NCI-H226 (cell line): ENCODE data around the gene FAM151A.

Experiments
- DNase-seq: peaks from one replicate; pipeline ENCODE4 v3.0.0-alpha.2; 2015

Gene FAM151A

DNA sequence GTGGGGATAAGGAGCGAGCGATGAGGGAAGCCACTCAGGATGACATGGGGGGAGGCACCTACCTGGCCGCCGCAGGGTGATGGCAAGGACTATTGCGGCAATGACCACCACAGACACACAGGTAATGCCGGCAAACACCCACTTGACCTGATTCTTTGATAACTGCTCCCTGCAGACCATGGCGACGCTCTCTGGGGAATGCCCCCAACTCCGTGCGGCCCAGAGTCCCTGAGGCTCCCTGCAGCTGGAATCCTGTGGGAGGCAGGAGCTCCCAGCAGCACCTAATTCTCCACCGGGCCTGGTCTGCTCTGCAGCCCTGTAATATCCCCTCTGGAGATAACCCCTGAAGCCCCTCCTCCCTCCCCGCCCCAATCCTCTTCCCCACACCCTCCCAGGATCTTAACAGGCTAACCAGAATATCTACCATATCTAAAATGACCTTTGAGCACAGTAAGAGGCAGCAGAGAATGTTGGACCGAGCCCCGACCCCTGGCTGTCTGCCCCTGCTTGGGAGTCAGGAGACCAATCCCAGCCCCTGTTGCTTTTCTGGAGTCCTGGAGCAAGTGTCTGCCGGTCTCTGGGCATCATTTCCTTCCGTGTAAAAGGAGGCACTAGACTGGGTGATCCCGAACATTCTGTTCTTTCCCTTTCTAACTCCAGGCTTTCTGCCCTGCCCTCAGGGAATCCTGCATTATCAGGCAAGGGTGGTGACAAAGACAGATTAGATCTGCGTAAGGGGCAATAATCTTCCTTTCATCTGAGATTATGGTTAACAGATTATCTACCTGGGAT lies at the start of gene FAM151A:
Gene FAM151A, minus strand, starts transcription at position 310 of the 792 bp plus-strand sequence. Its CDS starts 130 bp downstream, at position 180.
- DNase-seq: no peak

DNA sequence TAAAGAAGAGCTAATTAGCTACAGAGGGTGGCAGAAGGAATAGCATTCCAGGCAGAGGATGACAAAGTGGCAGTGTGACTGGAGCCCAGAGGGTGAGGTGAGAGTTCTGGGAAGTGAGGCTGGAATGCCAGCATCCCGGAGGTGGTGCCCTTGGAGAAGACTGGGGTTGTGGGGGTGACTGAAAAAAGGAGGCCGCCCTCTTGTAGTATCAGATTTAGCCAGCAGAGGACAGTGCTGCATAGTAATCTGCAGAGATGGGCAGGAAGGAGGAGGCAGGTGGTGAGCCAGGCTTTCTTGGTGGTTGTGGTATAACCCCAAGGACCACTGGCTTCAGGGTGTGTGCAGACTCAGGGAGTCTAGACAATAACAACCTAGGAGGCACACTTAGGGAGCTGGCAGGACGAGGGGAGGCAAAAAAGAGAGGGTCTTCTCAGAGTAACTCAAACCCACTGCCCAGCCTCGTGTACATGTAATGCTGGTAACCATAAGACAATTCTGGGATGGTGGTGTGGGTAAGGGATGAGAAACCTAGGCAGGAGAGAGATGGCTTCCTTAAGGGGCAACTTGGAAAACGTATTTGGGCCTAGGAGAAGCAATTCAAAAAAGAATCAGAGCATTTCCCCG lies 48.8 kb upstream of the FAM151A start:
- peak; percentile 19 for DNase-seq

DNA sequence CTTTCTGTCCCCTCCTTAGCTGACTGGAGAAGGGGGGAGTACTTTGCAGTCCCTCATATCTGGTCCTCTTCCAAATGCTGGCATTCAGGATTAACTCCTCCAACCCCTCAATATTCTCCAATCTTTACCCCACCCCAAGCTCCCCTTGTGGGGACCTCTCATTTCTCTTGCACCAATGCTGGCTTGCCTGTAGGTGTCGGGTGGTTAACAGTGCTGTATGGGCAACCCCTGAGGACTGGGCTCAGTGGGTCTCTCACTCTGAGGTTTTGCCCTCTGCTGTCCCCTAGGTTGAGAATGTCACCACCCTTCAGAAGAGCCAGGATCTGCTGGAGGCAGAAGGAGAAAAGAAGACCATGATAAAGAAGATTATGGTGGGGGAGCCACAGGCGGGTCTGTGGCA lies 45.2 kb upstream of the FAM151A start:
- DNase-seq: no peak

DNA sequence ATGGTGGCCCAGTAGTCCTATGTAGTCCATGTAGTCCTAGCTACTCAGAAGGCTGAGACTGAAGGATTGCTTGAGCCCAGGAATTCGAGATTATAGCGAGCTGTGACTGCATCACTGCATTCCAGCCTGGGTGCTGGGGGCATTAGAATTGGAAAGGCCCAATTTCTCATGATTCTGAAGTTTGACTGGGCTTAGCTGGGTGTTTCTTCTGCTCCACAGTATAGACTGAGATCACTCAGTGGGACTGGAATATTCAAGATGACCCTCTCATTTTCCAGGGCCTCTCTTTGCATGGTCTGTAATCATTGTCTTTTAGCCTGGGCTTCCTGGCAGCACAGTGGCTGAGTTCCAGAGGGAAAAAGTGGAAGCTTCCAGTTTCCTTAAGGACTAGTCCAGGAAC lies 44.5 kb upstream of the FAM151A start:
- DNase-seq: no peak

DNA sequence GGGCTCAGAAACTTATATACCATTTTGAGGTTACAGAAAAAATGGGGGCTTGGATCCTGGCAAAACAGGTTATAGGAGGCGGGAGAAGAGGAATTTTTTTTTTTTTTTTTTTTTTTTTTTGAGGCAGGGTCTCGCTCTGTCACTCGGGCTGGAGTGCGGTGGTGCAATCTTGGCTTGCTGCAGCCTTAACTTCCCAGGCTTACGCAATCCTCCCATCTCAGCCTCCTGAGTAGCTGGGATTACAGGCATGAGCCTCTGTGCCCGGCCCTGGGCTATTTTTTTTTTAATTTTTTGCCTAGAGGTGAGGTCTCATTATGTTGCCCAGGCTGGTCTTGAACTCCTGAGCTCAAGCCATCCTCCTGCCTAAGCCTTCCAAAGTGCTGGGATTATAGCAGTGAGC lies 43.0 kb upstream of the FAM151A start:
- no peak for DNase-seq

DNA sequence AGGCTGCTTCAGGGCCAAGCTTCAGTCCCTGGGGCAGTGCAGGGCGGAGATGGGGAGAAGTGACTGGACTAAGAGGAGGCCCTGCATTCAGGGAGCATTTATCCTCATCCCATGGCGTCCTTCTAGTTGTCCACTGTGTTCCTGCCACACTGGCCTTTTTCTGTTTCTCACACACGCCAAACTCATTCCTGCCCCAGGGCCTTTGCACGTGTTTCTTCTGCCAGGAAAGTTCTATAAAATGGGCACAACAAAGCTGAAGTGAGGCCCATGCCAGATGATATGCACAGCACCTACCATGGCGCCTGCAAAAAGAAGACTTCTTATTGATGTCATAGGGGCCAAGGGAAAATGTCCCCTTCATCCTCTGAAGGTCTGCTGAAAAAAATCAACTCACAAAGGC lies 42.5 kb upstream of the FAM151A start:
- no peak for DNase-seq

DNA sequence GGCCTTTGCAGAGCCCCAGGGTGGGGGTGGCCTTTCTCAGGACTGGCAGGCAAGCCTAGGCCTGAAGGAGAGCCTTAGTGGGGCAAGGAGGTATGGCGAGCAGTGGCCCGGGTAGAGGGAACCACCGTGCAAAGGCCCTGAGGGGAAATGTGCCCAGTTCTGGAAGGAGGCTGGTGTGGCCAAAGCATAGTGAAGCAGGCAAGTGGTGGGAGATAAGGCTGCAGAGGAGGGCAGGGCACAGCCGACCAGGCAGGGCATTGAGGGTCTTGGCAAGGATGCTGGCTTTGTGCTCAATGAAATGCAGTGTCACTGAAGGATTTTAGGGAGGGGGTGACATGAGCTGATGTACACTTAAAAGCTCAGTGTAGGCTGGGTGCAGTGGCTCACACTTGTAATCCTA lies 41.0 kb upstream of the FAM151A start:
- DNase-seq: no peak

DNA sequence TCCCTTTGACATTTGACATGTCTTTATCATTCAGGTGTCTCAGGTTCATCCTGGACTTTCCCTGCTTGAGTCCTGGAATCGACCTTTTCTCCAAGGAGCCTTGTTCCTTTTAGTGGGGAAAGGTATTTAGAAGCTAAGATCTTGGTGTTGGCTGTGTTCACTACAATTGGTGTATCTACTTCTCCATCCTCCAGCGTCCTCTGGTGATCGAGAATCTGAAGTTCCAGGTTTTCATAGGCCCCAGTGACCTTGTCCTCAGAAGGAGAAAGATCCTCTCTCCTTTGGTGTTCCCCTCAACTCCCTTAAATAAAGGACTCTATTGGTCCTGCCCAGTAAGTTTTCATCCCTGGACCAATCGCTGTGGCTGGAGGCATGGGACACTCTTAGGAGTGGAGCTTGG lies 40.4 kb upstream of the FAM151A start:
- DNase-seq: no peak

DNA sequence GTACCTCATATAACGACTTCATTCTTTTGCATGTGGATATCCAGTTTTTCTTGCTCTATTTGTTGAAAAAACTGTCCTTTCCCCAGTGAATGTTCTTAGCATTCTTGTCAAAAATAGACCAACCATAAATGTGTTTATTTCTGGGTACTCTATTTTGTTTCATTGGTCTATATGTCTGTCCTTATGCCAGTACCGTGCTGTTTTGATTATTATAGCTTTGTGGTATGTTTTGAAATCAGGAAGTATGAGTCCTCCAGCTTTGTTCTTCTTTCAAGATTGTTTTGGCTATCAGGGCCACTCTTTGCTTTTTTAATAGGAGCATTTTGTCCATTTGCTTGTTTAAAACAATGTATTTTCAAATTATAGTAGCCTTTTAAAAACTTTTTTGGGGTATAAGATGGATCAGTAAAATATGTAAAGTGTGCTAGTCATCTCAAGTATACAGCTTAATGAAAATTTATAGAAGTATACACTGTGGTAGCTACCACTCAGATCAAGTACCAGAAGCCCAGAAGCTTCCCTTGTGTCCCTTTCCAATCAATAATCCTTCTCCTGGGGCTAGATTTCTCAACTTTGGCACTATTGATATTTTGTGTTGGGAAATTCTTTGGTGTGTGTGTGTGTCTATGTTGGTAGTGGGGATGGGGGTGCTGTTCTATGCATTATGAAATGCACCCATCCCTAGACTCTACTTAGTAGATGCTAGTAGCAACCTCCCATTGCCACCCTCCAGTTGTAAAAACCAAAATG lies 35.0 kb upstream of the FAM151A start:
- no peak for DNase-seq

DNA sequence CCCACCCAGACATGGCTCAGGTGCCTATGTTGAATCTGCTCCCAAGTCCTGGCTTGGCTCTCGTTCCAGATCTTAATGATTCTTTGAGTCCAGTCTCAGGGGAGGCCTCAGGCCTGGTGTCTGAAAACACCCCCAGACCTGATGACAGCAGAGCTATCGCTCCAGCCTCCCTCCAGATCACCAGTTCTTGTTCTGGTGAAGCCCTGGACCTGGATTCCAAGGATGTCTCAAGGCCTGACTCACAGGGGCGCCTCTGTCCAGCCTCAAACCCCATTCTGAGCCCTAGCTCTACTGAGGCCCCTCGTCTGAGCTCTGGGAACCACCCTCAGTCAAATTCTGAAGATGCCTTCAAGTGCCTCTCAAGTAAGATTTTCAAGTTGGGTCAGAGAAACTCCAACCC lies 29.7 kb upstream of the FAM151A start:
- no peak for DNase-seq

DNA sequence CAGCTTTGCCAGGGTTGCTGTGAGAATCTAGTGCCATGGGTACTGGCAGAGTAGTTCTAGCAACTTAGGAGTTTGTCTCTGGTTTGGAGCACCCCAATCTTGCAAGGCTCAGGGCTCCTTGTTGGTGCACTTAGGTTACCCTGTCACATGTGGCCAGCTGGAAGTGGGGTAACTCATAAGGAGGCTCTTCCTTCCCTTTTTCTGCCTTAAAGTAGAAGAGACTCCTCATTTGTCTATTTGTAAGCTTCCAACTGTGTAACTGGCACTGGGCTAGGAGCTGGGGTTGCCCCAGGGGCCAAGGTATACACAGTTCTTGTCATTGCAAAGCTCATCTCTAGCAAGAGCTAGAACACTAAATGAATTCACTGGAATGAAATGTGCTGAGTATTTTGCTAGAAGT lies 28.8 kb upstream of the FAM151A start:
- no peak for DNase-seq

DNA sequence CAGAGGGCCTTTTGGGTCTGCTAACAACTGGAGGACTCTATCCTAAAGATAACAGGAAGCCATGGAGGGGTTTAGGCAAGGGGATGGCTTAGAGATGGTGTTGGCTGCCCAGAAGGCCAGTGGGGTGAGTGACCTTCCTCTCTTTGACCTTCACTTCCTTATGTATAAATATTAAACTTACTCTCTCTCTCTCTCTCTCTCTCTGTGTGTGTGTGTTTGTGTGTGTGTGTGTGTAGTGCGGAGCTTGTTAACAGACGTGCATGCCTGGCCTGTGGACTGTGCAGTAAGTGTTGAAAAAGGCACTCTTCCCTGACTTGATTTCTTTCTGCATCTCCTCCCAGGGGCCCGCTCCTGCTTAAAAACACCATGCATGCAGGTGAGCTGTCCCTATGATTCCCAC lies 28.3 kb upstream of the FAM151A start:
- no peak for DNase-seq

DNA sequence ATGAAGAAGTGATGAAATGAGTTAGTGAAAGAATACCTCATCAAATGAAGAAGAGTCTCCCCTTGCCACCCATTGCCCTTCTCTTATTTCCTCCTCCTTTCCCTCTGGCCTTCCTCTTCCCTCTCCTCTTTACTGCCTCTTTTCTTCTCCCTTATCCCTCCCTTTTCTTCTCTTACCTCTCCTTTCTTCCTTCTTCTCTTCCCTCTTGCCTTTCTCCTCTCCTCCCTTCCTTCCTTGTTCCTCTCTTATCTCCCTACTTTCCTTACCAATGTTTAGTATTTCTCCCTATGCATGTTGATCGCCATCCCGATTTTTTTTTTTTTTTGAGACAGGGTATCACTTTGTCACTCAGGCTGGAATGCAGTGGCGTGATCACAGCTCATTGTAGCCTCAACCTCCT lies 27.1 kb upstream of the FAM151A start:
- no peak for DNase-seq

DNA sequence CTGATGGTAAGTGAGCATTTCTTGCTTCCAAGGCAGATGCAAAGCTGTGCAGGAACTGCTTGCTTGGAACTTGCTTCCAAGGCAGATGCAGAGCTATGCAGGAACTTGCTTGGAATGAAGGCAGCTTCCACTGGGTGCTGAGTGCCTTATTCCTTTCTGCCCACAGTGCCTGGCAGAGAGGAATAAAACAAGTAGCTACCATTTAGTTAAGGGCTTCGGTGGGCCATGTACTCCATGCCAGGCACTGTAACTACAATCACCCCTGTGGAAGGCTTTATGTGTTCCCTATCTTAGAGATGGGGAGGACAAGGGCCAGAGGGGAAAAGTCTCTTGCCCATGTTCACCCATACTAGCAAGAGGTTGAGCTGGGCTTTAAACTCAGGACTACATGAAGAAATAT lies 26.6 kb upstream of the FAM151A start:
- no peak for DNase-seq

DNA sequence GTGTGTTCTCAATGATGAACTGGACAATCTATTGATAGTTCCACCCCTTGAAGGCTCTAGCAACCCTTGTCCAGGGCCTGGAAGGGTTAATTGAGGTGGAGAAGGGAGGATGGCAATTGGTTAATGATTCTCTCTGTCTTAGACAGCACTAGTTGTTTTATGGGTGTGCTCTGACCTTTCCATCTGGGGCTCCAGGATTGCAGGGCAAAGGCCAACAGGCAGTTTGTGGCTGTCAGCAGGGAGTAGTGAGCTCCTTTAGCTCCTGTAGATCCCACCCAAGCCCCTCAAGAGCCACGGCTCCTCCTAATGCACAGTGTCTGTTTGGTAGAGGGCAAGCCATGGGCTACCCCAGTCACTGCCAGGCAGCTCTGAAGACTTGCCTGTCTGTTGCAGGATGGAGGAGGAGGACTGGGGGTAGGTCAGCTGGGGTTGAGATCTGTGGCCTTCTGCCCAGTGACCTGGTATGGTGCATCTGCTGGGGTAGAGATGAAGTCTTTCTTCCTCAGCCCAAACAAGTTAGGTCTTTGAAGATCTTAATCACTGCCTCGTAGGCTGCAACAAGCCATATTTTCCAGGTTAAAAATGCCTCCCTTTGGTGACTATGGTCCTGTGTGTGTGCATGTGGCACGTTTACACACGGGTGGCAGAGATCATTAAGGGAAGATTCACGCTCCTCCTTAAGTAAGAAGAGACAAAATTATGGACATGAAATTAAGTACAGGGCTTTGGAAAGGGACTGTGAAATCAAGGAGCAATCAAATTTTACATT lies 26.0 kb upstream of the FAM151A start:
- DNase-seq: no peak

DNA sequence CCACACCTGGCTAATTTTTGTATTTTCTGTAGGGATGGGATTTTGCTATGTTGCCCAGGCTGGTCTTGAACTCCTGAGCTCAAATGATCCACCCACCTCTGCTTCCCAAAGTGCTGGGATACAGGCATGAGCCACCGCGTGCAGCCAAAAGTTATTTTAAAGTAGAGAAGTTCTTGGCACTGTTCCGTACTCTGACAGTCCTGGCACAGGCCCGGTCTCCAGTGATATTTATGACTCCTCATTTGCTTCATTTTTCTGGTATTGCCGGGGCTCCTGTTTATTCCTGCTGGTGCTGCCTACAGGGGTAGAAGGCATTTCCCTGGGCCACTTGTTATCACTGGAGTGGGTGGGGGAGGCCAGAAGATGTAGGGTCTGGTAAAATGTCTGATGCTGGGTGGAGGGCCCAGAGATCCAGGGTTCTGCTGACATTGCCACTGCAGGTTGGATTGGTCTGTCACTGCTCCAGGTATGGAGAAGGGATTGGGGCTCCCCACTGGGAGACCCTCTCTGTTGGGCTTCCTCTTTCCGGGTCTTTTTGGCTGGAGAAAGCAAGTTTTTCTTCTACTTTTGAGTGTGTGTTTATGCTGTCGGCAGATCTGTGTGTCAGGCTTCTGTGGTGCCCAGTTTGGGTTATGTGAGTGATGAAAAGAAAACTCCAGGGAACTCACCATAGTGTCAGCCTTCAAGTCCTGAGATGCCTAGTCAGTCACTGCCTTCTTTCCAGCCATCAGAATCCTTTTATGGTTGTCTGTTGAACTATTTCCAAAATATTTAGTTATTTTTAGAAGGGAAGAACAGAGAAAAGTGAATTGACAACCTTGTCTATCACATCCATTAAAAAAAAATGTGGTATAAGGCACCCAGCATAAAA lies 22.7 kb upstream of the FAM151A start:
- DNase-seq: no peak

DNA sequence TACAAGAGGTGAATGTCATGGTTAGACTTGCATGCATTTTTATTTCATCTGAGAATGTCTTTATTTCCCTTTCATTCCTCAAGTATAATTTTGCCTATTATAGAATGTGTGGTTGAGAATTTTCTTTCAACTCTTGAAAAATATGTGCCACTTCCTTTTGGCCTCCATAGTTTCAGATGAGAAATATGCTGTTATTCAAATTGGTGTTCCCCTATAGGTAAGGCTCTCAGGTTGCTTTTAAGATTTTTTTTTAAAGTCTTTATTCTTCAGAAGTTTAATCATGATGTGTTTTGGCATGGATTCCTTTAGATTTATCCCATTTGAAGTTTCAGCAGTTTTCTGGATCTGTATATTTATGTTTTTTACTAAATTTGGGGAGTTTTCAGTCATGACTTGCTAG lies 20.4 kb upstream of the FAM151A start:
- DNase-seq: no peak

DNA sequence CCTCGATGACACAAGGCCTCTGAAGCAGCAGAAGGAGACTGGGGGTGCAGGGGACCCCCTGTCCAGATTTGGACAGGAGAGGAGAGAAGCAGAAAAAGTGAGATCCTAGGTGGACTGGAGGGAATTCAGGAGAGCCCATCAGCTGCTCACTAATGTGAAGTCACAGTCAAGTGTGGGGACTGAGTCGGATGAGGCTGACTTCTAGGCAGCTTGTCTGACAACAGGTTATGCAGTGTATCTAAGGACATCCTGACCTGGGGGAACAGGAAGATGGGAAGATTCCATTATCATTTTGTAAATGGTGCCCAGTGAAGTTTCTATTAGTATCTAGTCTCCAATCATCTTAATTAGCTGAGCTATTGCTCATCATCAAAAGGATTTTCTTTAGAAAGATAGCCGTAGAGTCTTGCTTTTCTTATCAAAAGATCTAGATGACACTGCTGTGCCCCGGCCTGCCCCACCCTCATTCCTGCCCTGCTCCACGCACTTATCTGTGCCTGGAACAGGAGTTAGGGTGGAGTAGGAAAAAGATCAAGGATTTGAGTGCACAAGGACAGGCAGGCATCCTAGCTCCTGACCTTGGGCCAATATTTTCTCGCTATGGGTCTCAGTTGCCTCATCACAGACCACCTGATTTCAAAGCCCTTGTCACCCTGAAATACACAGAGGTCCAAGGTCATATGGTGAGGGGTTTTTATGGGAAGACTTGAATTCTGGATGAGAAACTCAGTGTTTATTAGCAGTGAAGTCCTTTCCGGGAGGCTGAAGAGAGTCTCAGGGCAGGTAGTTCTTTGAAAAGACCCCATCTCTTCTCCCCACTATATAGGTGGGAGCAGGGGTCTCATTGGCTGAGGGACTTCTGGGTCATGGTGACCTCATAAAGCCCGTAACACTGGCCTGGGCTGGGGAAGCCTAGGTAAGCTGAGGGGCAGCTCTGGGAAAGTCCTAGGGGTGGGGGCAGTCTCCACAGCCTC lies 17.8 kb upstream of the FAM151A start, which contains the start of gene MROH7:
Gene MROH7, plus strand, starts transcription at position 924 of the 974 bp plus-strand sequence. CDS start 11,141 bp downstream, outside the sequence.
- no peak for DNase-seq

DNA sequence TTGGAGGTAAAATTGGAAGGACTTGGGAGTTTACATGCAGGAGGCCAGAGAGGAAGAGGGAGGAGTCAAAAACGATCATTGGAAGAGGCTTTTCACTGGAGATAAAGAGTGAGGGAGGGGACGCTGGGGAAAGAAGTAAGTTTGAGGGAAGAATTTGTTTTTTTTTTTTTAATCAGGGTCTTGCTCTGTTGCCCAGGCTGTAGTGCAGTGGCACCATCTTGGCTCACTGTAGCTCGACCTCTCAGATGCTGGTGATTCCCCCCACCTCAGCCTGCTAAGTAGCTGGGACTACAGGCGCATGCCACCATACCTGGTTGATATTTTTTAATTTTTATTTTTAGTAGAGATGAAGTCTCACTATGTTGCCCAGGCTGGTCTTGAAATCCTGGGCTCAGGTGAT lies 17.0 kb upstream of the FAM151A start:
- no peak for DNase-seq
